ENCODE data around the gene FCMR.

The FCMR gene

DNA sequence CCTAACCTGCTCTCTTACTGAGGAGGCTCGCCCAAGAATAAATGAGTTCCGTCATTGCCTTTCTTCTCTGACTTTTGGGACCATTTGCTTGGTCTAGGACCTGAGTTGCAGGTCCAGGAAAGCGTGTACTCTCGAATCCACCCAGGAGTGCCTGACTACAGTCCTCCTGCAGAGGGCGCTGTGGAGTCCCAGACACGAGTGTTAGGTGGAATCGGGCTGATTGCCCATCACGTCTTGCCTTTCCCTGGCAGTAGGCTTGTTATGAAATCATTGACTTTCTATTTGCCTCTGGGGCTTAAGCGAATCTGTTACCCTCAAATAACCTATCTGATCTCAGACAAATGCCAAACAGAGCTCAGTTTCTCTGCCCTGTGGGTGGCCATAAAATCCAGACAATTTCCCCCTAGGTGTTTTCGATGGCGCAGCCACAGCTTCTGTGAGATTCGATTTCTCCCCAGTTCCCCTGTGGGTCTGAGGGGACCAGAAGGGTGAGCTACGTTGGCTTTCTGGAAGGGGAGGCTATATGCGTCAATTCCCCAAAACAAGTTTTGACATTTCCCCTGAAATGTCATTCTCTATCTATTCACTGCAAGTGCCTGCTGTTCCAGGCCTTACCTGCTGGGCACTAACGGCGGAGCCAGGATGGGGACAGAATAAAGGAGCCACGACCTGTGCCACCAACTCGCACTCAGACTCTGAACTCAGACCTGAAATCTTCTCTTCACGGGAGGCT, 56.6 kb downstream of the FCMR start, which contains the start of gene IL20:
TSS of gene IL20 (plus strand) at position 685 of the 733 bp plus-strand sequence. CDS start 230 bp downstream, outside the sequence.
- no peaks in the 10 kb centered on the region for H3K36me3 ChIP-seq (ENCODE audit: control insufficient read depth, insufficient read depth, low read length)
- TF ChIP-seq CTCF (IDR thresholded peaks at IDR 0.05; ENCODE audit: insufficient read depth, low read length, poor library complexity, severe bottlenecking) = peak; percentile 94
- no peak within 1 kb of the TSS for H3K4me3 ChIP-seq (replicated peaks; ENCODE audit: low read depth, low read length)
- peak; percentile 41 for DNase-seq (ENCODE audit: extremely low read depth, insufficient read length)
- H3K27me3 ChIP-seq (replicated peaks; ENCODE audit: control insufficient read depth, insufficient read depth, low read length) = no peaks in the 10 kb centered on the region

- Histone ChIP-seq H3K4me3 (replicated peaks; ENCODE audit: low read depth, low read length) (no peak overlapping the region), H3K27me3 (replicated peaks; ENCODE audit: control insufficient read depth, insufficient read depth, low read length) (no peaks in the 10 kb centered on the region), H3K36me3 (ENCODE audit: control insufficient read depth, insufficient read depth, low read length) (no peaks in the 10 kb centered on the region)
- DNase-seq (ENCODE audit: extremely low read depth, insufficient read length) = no peak
- no peak for TF ChIP-seq CTCF (IDR thresholded peaks at IDR 0.05; ENCODE audit: insufficient read depth, low read length, poor library complexity, severe bottlenecking)
Measured at GRCh38 chr1:206863266-206863665, 58.5 kb downstream of the FCMR start.

DNA sequence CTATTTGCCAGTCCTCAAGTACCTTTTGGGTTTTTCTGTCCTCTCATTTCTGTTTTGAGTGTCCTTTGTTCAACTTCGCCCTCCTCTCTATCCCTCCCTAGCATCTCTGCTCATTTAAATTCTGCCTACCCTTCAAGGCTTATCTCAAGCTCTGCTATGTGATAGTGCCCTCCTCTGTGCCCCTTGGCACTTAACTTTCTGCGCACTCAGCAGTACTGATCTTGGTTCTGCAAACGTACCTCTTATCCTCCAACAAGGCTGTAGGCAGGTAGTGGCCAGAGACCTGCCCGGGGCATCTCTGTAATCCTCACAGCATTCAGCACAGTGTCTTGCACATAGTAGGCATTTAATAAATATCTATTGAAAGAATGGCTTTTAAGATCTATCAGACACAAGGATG, 61.6 kb downstream of the FCMR start:
- no peak for TF ChIP-seq CTCF (IDR thresholded peaks at IDR 0.05; ENCODE audit: insufficient read depth, low read length, poor library complexity, severe bottlenecking)
- Histone ChIP-seq H3K36me3 (ENCODE audit: control insufficient read depth, insufficient read depth, low read length) (no peaks in the 10 kb centered on the region), H3K4me3 (replicated peaks; ENCODE audit: low read depth, low read length) (no peak overlapping the region), H3K27me3 (replicated peaks; ENCODE audit: control insufficient read depth, insufficient read depth, low read length) (no peaks in the 10 kb centered on the region)
- no peak for DNase-seq (ENCODE audit: extremely low read depth, insufficient read length)

- TF ChIP-seq CTCF (IDR thresholded peaks at IDR 0.05; ENCODE audit: insufficient read depth, low read length, poor library complexity, severe bottlenecking) = no peak
Measured at GRCh38 chr1:206859082-206859521, 62.6 kb downstream of the FCMR start.

DNA sequence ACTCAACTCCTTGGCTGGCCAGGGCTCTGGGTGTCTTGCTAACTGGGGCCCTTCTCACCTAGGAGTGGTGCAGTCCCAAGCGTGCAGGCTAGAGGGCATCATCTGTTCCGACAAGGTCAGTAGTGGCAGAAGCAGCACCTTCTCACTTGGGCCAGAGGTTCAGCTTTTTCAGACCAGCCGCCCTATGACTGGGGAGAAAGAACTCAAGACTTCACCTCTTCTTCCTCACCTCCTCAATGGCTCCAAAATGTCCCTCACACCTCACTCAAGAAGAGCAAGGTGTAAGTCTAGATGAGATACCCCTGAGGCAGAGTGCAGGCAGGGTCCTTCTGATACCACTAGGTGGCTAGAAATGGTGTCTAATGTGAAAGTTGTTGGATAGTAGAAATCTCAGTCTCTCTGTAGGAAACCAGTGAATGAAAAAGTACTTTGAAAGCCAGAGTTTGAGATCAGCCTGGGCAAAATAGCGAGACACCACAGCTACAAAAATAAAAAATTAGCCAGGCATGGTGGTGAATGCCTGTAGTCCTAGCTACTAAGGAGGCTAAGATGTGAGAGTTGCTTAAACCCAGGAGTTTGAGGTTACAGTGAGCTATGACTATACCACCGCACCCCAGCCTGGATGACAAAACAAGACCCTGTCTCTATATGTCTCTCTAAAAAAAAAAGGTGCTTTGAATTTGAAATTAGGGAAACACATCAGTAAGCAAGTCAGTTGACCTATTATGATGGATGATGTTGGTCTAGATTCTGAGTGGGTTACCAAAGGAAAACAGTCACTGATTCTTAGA, 64.9 kb downstream of the FCMR start:
- TF ChIP-seq CTCF (IDR thresholded peaks at IDR 0.05; ENCODE audit: insufficient read depth, low read length, poor library complexity, severe bottlenecking) = peak; percentile 56
- no peak overlapping the region for H3K4me3 ChIP-seq (replicated peaks; ENCODE audit: low read depth, low read length)
- DNase-seq (ENCODE audit: extremely low read depth, insufficient read length) = peak; percentile 9
- H3K27me3 ChIP-seq (replicated peaks; ENCODE audit: control insufficient read depth, insufficient read depth, low read length) = no peaks in the 10 kb centered on the region
- no peaks in the 10 kb centered on the region for H3K36me3 ChIP-seq (ENCODE audit: control insufficient read depth, insufficient read depth, low read length)

More at GRCh38 chr1:206859082-206859521, 62.6 kb downstream of the FCMR start:
- no peak for DNase-seq (ENCODE audit: extremely low read depth, insufficient read length)
- Histone ChIP-seq H3K27me3 (replicated peaks; ENCODE audit: control insufficient read depth, insufficient read depth, low read length) (no peaks in the 10 kb centered on the region), H3K36me3 (ENCODE audit: control insufficient read depth, insufficient read depth, low read length) (no peaks in the 10 kb centered on the region), H3K4me3 (replicated peaks; ENCODE audit: low read depth, low read length) (no peak overlapping the region)
